Fibroblast of skin of left biceps (primary cell): Measurements from ENCODE around the gene CLDN18.

Source experiments
- DNase-seq, 2 experiments: peaks; one replicate each; pipeline ENCODE4 v3.0.0-alpha.2; 2013; ENCODE audit warnings: low read depth in 2 of 2

CLDN18 gene

GRCh38 chr3:138009476-138010272 is at the start of gene CLDN18:
TSS of gene CLDN18 (plus strand) at chr3:138010165. CDS start at chr3:138010226, 61 bp downstream.
- no peak for DNase-seq

- DNase-seq, result no peak
These were observed 47.7 kb upstream of the CLDN18 start for GRCh38 chr3:137962251-137962650.

GRCh38 chr3:137963463-137963862 is 46.5 kb upstream of the CLDN18 start:
- DNase-seq, result no peak

- peak in 1 of 2 experiments; percentile 10 for DNase-seq
These were observed 38.8 kb upstream of the CLDN18 start for GRCh38 chr3:137970914-137971831.

GRCh38 chr3:137972396-137972795 is 37.6 kb upstream of the CLDN18 start:
- no peak for DNase-seq

- DNase-seq, result no peak
These were observed 31.6 kb upstream of the CLDN18 start for GRCh38 chr3:137978328-137978727.

GRCh38 chr3:137987723-137988122 is 22.2 kb upstream of the CLDN18 start:
- no peak for DNase-seq

- DNase-seq, result no peak
These were observed 21.8 kb upstream of the CLDN18 start for GRCh38 chr3:137988152-137988551.

GRCh38 chr3:137988982-137989381 is 21.0 kb upstream of the CLDN18 start:
- DNase-seq, result no peak

GRCh38 chr3:137990427-137990826 is 19.5 kb upstream of the CLDN18 start:
- no peak for DNase-seq

GRCh38 chr3:137992592-137992991 is 17.4 kb upstream of the CLDN18 start:
- DNase-seq, result no peak

- no peak for DNase-seq
These were observed 11.6 kb upstream of the CLDN18 start for GRCh38 chr3:137998121-137999042.

GRCh38 chr3:138003069-138003468 is 6.9 kb upstream of the CLDN18 start:
- DNase-seq, result no peak

GRCh38 chr3:138005627-138006026 is 4.3 kb upstream of the CLDN18 start:
- no peak for DNase-seq

GRCh38 chr3:138007898-138008297 is 2.1 kb upstream of the CLDN18 start:
- no peak for DNase-seq

GRCh38 chr3:138010273-138010590 is 267 bp downstream of the CLDN18 start:
- DNase-seq, result no peak

- no peak for DNase-seq
These were observed 1.8 kb downstream of the CLDN18 start for GRCh38 chr3:138011722-138012121.

- no peak for DNase-seq
These were observed 2.6 kb downstream of the CLDN18 start for GRCh38 chr3:138012526-138012925.

- DNase-seq, result no peak
These were observed 6.1 kb downstream of the CLDN18 start for GRCh38 chr3:138016065-138016464.

- DNase-seq, result no peak
These were observed 9.5 kb downstream of the CLDN18 start for GRCh38 chr3:138019281-138020069.

GRCh38 chr3:138023754-138024153 is 13.8 kb downstream of the CLDN18 start:
- no peak for DNase-seq
